GM12872 (cell line): ENCODE results near the gene NLRP14.

Source experiments
- CTCF ChIP-seq: IDR thresholded peaks from 3 replicates; pipeline ENCODE4 v1.5.1; 2011; ENCODE audit warnings: low read depth, mild to moderate bottlenecking, low read length, moderate library complexity; ENCODE audit not compliant: insufficient read depth

NLRP14 gene

DNA sequence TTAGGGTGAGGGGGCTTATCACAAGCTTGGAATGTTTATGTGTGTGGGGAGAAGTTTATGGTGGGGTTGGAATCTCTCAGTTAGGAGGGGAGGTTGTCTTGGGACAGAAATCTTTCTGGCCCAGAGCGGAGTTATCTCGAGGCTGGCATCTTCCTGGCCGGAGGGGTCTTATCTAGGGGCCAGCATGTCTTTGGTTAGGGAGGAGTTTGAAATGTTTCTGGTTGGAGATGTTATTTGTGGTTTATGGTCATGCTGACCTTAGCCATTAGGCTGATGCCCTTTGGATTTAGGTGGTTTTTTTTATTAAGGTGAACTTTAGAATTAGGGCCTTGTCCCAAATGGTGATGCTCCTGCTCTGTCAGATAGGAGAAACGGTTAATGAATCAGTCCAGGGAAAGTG is 60.6 kb downstream of the NLRP14 start:
- no peak for TF ChIP-seq CTCF

- no peak for TF ChIP-seq CTCF
Observed at GRCh38 chr11:7081441-7081840, 61.2 kb downstream of the NLRP14 start.

DNA sequence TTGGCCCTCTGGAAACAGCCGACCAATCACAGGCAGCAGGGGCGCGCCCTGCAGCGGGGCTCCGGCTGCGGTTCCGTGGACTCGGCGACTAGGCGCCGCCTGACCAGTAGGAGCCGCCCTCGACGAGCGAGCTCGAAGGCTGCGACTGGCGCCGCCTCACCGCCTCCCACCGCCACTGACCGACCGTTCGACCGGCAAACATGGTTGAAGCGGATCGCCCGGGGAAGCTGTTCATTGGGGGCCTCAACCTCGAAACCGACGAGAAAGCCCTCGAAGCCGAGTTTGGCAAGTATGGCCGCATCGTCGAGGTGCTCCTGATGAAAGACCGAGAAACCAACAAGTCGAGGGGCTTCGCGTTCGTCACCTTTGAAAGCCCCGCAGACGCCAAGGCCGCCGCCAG is 68.6 kb downstream of the NLRP14 start, which contains the start of gene RBMXL2:
Gene RBMXL2 (plus strand): TSS at position 78 of the 400 bp plus-strand sequence. CDS start 123 bp downstream, at position 201.
- TF ChIP-seq CTCF, result no peak

DNA sequence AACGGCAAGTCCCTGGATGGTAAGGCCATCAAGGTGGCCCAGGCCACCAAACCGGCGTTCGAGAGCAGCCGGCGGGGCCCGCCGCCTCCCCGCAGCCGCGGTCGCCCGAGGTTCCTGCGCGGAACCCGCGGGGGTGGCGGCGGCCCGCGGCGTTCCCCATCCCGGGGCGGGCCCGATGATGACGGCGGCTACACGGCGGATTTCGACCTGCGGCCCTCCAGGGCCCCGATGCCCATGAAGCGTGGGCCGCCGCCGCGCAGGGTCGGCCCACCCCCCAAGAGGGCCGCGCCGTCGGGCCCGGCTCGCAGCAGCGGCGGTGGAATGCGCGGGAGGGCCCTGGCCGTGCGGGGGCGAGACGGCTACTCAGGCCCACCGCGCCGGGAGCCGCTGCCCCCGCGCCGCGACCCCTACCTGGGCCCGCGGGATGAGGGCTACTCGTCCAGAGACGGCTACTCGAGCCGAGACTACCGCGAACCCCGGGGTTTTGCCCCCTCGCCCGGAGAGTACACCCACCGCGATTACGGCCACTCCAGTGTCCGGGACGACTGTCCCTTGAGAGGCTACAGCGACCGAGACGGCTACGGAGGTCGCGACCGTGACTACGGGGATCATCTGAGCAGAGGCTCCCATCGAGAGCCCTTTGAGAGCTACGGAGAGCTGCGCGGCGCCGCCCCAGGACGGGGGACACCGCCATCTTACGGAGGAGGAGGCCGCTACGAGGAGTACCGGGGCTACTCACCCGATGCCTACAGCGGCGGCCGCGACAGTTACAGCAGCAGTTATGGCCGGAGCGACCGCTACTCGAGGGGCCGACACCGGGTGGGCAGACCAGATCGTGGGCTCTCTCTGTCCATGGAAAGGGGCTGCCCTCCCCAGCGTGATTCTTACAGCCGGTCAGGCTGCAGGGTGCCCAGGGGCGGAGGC is 69.3 kb downstream of the NLRP14 start:
- TF ChIP-seq CTCF, result no peak

- peak; percentile 72 for TF ChIP-seq CTCF
Observed at GRCh38 chr11:7098235-7098832, 78.1 kb downstream of the NLRP14 start.

DNA sequence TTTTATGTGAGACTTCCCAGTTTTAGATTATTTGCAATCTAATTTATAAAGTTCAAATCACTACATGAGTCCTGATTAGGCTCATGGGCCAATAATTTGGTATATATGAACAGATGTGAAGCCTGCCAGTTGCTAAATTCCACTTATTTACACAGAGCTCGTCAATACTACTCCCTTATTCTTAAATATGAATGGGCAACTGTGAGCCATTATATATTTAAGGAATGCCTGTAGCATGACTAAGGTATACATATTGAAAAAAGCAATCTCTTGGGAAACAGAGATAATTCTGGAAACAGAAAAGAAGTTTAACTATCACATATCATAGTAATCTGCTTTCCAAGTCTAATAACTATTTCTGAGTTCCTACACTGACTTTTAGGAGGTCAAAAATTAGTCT is 95.5 kb downstream of the NLRP14 start:
- no peak for TF ChIP-seq CTCF

GRCh38 chr11:7116370-7116769 is 96.1 kb downstream of the NLRP14 start:
- TF ChIP-seq CTCF, result no peak
